Neutrophil (primary cell): ENCODE data around the gene RAB8A.
A peak's percentile ranks its signal among the peaks of the same experiment; 100 is the strongest.
"Not testable (repeated sequence)": the region's sequence is repeated elsewhere in the genome, so short reads cannot be mapped to it uniquely, and the experiment has no call there.

Experiments used
- H3K27ac ChIP-seq: fragments of 200-600 bp; sonication (generic); 2 replicates; pipeline ENCODE4 v1.5.1; 2016; ENCODE audit warnings: mild to moderate bottlenecking, moderate library complexity
- H3K27me3 ChIP-seq: fragments of 200-600 bp; sonication (generic); 2 replicates; pipeline ENCODE4 v1.6.0; 2016; ENCODE audit warnings: mild to moderate bottlenecking
- H3K36me3 ChIP-seq: fragments of 200-600 bp; sonication (generic); 2 replicates; pipeline ENCODE4 v1.5.1; 2017
- H3K4me1 ChIP-seq, 2 experiments: fragments of 200-600 bp in 1 of 2; sonication (generic) in 1 of 2; 1 replicate in 1 of 2; 2 replicates in 1 of 2; pipeline versions ENCODE4 v1.5.1 to v1.6.1; 2013 to 2016; ENCODE audit warnings: low read depth in 1 of 2, low read length in 1 of 2, mild to moderate bottlenecking in 1 of 2, moderate library complexity in 1 of 2; ENCODE audit not compliant: control insufficient read depth in 1 of 2, insufficient read depth in 1 of 2
- H3K4me3 ChIP-seq, 2 experiments: fragments of 200-600 bp in 1 of 2; sonication (generic) in 1 of 2; 1 replicate in 1 of 2; 2 replicates in 1 of 2; pipeline ENCODE4 v1.5.1; 2013 to 2016; ENCODE audit warnings: low read depth in 1 of 2, low read length in 1 of 2, mild to moderate bottlenecking in 1 of 2, moderate library complexity in 1 of 2
- H3K9me3 ChIP-seq: fragments of 200-600 bp; sonication (generic); 2 replicates; pipeline ENCODE4 v1.5.1; 2016
- CTCF ChIP-seq: fragments of 200-600 bp; sonication (generic); IDR thresholded peaks from 2 replicates; pipeline ENCODE4 v1.5.1; 2016; ENCODE audit warnings: antibody characterized with exemption

Gene RAB8A

GRCh38 chr19:16076958-16077611 lies 34.6 kb upstream of the RAB8A start:
- Histone ChIP-seq H3K4me3 (peak overlapping the region; percentile 90 to 95), H3K27me3 (peaks cover 15% of the 10 kb centered on the region), H3K36me3 (peaks cover 13% of the 10 kb centered on the region), H3K27ac (peak overlapping the region; percentile 90), H3K4me1 (peaks cover 40 to 44% of the 10 kb centered on the region in 2 experiments), H3K9me3 (no peaks in the 10 kb centered on the region)
- no peak for TF ChIP-seq CTCF

- peak overlapping the region; percentile 90 for H3K27ac ChIP-seq
- H3K27me3 ChIP-seq = peaks cover 15% of the 10 kb centered on the region
- peaks cover 43 to 47% of the 10 kb centered on the region in 2 experiments for H3K4me1 ChIP-seq
- peak overlapping the region; percentile 90 to 95 for H3K4me3 ChIP-seq
- TF ChIP-seq CTCF = no peak
- H3K9me3 ChIP-seq = no peaks in the 10 kb centered on the region
- peaks cover 24% of the 10 kb centered on the region for H3K36me3 ChIP-seq
These were observed 33.5 kb upstream of the RAB8A start for GRCh38 chr19:16077984-16078758.

GRCh38 chr19:16078759-16079707 lies 32.7 kb upstream of the RAB8A start:
- no peaks in the 10 kb centered on the region for H3K9me3 ChIP-seq
- TF ChIP-seq CTCF = no peak
- peaks cover 15% of the 10 kb centered on the region for H3K27me3 ChIP-seq
- peaks cover 49 to 56% of the 10 kb centered on the region in 2 experiments for H3K4me1 ChIP-seq
- H3K4me3 ChIP-seq = peak overlapping the region; percentile 90 to 95
- peaks cover 32% of the 10 kb centered on the region for H3K36me3 ChIP-seq
- peak overlapping the region; percentile 90 for H3K27ac ChIP-seq

GRCh38 chr19:16084067-16084685 lies 27.5 kb upstream of the RAB8A start:
- H3K9me3 ChIP-seq = no peaks in the 10 kb centered on the region
- H3K36me3 ChIP-seq = peaks cover 75% of the 10 kb centered on the region
- no peak for TF ChIP-seq CTCF
- H3K27me3 ChIP-seq = no peaks in the 10 kb centered on the region
- H3K4me3 ChIP-seq = peak overlapping the region in 1 of 2 experiments; percentile 46
- peaks cover 62% of the 10 kb centered on the region in 2 experiments for H3K4me1 ChIP-seq
- H3K27ac ChIP-seq = peak overlapping the region; percentile 95

GRCh38 chr19:16085115-16085514 lies 26.6 kb upstream of the RAB8A start:
- TF ChIP-seq CTCF = no peak
- peak overlapping the region; percentile 95 for H3K27ac ChIP-seq
- H3K36me3 ChIP-seq = peaks cover 84% of the 10 kb centered on the region
- no peaks in the 10 kb centered on the region for H3K9me3 ChIP-seq
- H3K4me1 ChIP-seq = peaks cover 52% of the 10 kb centered on the region in 2 experiments
- no peaks in the 10 kb centered on the region for H3K27me3 ChIP-seq
- peak overlapping the region in 1 of 2 experiments; percentile 46 for H3K4me3 ChIP-seq

- H3K27me3 ChIP-seq, H3K4me3 ChIP-seq, H3K9me3 ChIP-seq: not testable (repeated sequence)
- peaks cover 91% of the 10 kb centered on the region for H3K36me3 ChIP-seq
- H3K4me1 ChIP-seq = peaks cover 44% of the 10 kb centered on the region in 2 experiments
- H3K27ac ChIP-seq = peak overlapping the region; percentile 95
These were observed 24.3 kb upstream of the RAB8A start for GRCh38 chr19:16087404-16087803.
